Measurements from ENCODE around the gene IL18R1.

DNA sequence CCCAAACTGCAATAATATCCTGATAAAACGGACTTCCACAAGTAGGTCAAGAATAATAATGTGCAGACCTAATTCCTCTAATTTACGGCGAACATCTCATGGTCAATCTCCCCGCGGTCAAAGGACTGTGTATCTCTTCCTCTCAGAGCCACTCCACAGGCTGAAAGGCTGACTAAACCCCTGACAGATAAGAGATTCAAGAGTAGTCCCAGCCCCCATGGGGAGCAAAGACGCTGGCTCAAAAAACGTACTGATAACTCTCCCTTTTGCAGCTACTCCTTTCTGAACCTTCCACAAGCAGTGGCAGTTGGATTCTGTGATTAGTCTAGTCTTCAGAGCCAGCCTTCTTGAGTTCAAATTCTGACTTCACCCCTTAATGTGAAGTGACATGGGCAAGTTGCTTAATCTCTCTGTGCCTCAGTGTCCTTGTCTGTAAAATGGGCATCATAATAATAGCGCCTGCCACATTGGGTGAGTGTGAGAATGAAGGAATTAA lies 19.7 kb upstream of the IL18R1 start:
- TF ChIP-seq, protein P1, sequence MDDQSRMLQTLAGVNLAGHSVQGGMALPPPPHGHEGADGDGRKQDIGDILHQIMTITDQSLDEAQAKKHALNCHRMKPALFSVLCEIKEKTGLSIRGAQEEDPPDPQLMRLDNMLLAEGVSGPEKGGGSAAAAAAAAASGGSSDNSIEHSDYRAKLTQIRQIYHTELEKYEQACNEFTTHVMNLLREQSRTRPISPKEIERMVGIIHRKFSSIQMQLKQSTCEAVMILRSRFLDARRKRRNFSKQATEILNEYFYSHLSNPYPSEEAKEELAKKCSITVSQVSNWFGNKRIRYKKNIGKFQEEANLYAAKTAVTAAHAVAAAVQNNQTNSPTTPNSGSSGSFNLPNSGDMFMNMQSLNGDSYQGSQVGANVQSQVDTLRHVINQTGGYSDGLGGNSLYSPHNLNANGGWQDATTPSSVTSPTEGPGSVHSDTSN (IDR thresholded peaks at IDR 0.05) = no peak
- TF ChIP-seq PHF8 (IDR thresholded peaks at IDR 0.05; ENCODE audit: borderline replicate concordance, low read depth) (no peak), POLR2A (IDR thresholded peaks at IDR 0.05; ENCODE audit: low read length) (no peak)
- TF ChIP-seq, protein P2, sequence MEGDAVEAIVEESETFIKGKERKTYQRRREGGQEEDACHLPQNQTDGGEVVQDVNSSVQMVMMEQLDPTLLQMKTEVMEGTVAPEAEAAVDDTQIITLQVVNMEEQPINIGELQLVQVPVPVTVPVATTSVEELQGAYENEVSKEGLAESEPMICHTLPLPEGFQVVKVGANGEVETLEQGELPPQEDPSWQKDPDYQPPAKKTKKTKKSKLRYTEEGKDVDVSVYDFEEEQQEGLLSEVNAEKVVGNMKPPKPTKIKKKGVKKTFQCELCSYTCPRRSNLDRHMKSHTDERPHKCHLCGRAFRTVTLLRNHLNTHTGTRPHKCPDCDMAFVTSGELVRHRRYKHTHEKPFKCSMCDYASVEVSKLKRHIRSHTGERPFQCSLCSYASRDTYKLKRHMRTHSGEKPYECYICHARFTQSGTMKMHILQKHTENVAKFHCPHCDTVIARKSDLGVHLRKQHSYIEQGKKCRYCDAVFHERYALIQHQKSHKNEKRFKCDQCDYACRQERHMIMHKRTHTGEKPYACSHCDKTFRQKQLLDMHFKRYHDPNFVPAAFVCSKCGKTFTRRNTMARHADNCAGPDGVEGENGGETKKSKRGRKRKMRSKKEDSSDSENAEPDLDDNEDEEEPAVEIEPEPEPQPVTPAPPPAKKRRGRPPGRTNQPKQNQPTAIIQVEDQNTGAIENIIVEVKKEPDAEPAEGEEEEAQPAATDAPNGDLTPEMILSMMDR (IDR thresholded peaks at IDR 0.05) = no peak
